CD4-positive, alpha-beta T cell (primary cell): ENCODE measurements around the gene RNF133. TPM values are rescaled to one million over a fixed set of nuclear protein-coding genes. Genes with fewer than 3 reads are reported as not detected.

Experiments used
- ATAC-seq: fragments of 200-7000 bp; cut with Tn5 transposase; one replicate; pipeline ENCODE4 v1.10.0; 2022; ENCODE audit warnings: mild to moderate bottlenecking; ENCODE audit not compliant: poor library complexity
- CTCF ChIA-PET: fragments of 350-600 bp; sonication (Branson Sonifier 250); formaldehyde crosslinking; loops from one replicate; lab custom pipeline; 2021; ENCODE audit warnings: antibody characterized with exemption, inconsistent platforms; lab: Charles Lee
- POLR2A ChIA-PET: fragments of 350-600 bp; sonication (Branson Sonifier 250); formaldehyde crosslinking; loops from one replicate; lab custom pipeline; 2021; ENCODE audit warnings: antibody characterized with exemption, inconsistent platforms; lab: Charles Lee
- DNase-seq, 14 experiments: peaks; one replicate each; pipeline ENCODE4 v3.0.0-alpha.2; 2013 to 2020; ENCODE audit warnings: mixed read lengths in 2 of 14
- H3K27ac ChIP-seq, 2 donors: one replicate each; pipeline versions ENCODE4 v1.5.1 to v1.7.0; 2013; ENCODE audit warnings: low read length in 2 of 2, low read depth in 1 of 2, mild to moderate bottlenecking in 1 of 2
- H3K27me3 ChIP-seq, 2 experiments: 1 replicate in 1 of 2; 2 replicates in 1 of 2; pipeline versions ENCODE4 v1.6.1 to v1.7.0; 2013; ENCODE audit warnings: low read length in 2 of 2, control low read depth in 1 of 2, mild to moderate bottlenecking in 1 of 2, moderate library complexity in 1 of 2; ENCODE audit not compliant: insufficient read depth in 2 of 2, control insufficient read depth in 1 of 2
- H3K36me3 ChIP-seq: one replicate; pipeline ENCODE4 v1.6.1; 2013; ENCODE audit warnings: low read length, control low read depth; ENCODE audit not compliant: insufficient read depth
- H3K4me1 ChIP-seq: one replicate; pipeline ENCODE4 v1.6.1; 2013; ENCODE audit warnings: low read length, control low read depth; ENCODE audit not compliant: insufficient read depth
- H3K4me3 ChIP-seq: one replicate; pipeline ENCODE4 v1.5.1; 2013; ENCODE audit warnings: mild to moderate bottlenecking, low read length, moderate library complexity
- H3K9me3 ChIP-seq, 2 experiments: 1 replicate in 1 of 2; 2 replicates in 1 of 2; pipeline versions ENCODE4 v1.6.1 to v1.7.0; 2013; ENCODE audit warnings: low read length in 2 of 2, mild to moderate bottlenecking in 2 of 2, control low read depth in 1 of 2, moderate library complexity in 1 of 2; ENCODE audit not compliant: control insufficient read depth in 1 of 2, insufficient read depth in 1 of 2
- H3K27ac Mint-ChIP-seq: one replicate; pipeline ENCODE4 v1.8.0; 2020; ENCODE audit warnings: mixed read lengths
- H3K27me3 Mint-ChIP-seq: one replicate; pipeline ENCODE4 v1.8.0; 2021; ENCODE audit warnings: mixed read lengths
- H3K36me3 Mint-ChIP-seq: one replicate; pipeline ENCODE4 v1.8.0; 2021; ENCODE audit warnings: low read depth, mixed read lengths
- H3K4me1 Mint-ChIP-seq: one replicate; pipeline ENCODE4 v1.8.0; 2021; ENCODE audit warnings: low read depth, mixed read lengths
- H3K4me3 Mint-ChIP-seq: one replicate; pipeline ENCODE4 v1.8.0; 2020; ENCODE audit warnings: mild to moderate bottlenecking, mixed read lengths
- H3K9me3 Mint-ChIP-seq: one replicate; pipeline ENCODE4 v1.8.0; 2020; ENCODE audit warnings: mixed read lengths
- intact Hi-C, 2 experiments: fragments of 100-400 bp; cut with DNase I in 1 of 2; cut with micrococcal nuclease in 1 of 2; formaldehyde crosslinking; loops; one replicate each; pipeline versions ENCODE4 v1.15.1 to v1.9.0; 2023 to 2025; cut with DNase I, micrococcal nuclease
- polyA plus RNA-seq, 2 donors: library from polyadenylated mRNA; unstranded; fragments of 120-200 nt; gene quantifications; one replicate each; pipeline ENCODE4 v1.2.1, GENCODE V29; 2013
- total RNA-seq, 174 experiments: library from RNA in 2 of 174; stranded (reverse) in 2 of 174; gene quantifications; one replicate each; pipeline ENCODE4 v1.2.3 and lab custom pipeline; 2021 to 2026
- TF ChIP-seq, protein P1 (sequence below): fragments of 200-600 bp; IDR thresholded peaks from one replicate; pipeline ENCODE4 v1.8.0; 2022; ENCODE audit warnings: antibody characterized with exemption, mild to moderate bottlenecking

The RNF133 gene, protein sequence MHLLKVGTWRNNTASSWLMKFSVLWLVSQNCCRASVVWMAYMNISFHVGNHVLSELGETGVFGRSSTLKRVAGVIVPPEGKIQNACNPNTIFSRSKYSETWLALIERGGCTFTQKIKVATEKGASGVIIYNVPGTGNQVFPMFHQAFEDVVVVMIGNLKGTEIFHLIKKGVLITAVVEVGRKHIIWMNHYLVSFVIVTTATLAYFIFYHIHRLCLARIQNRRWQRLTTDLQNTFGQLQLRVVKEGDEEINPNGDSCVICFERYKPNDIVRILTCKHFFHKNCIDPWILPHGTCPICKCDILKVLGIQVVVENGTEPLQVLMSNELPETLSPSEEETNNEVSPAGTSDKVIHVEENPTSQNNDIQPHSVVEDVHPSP
- total RNA-seq (not detected), total RNA-seq (lab: John Stamatoyannopoulos, UW) (0 to 0.25 (median 0) reads per million in 172 experiments)
- not detected for polyA plus RNA-seq (2013, experiment 1 of 2)
- polyA plus RNA-seq (2013, experiment 2 of 2), result not detected

DNA sequence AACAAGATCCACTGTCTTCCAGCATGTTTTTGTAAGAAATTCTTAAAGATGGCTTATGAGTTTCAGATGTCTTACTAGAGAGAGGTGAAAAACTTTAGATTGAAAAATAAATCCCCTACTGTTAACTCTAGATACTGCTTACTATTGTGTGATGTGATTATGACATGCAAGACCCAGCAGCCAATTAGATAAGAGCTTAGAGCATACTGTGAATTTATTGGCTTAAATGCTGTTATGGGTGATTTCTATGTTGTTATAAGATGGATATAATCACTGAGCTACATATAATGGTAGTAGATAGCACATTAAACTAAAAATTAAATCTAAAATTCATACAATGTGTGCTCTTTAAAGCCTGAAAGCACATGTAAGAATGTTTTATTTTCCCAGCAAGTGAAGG lies at the start of gene RNF133:
TSS of gene RNF133 (minus strand) at position 101 of the 400 bp plus-strand sequence. CDS start 199 bp downstream, outside the sequence.
- H3K27ac Mint-ChIP-seq, result no peak within 1 kb of the TSS
- no peak within 1 kb of the TSS for H3K4me3 Mint-ChIP-seq
- no peak within 1 kb of the TSS for H3K27ac ChIP-seq
- H3K36me3 ChIP-seq, result no peaks in the 10 kb centered on the region
- no peaks in the 10 kb centered on the region for H3K36me3 Mint-ChIP-seq
- ChIA-PET POLR2A (no interaction called here), CTCF (no interaction called here)
- H3K4me1 ChIP-seq, result no peaks in the 10 kb centered on the region
- no peaks in the 10 kb centered on the region for H3K9me3 ChIP-seq
- no peaks in the 10 kb centered on the region for H3K4me1 Mint-ChIP-seq
- TF ChIP-seq, protein P1, sequence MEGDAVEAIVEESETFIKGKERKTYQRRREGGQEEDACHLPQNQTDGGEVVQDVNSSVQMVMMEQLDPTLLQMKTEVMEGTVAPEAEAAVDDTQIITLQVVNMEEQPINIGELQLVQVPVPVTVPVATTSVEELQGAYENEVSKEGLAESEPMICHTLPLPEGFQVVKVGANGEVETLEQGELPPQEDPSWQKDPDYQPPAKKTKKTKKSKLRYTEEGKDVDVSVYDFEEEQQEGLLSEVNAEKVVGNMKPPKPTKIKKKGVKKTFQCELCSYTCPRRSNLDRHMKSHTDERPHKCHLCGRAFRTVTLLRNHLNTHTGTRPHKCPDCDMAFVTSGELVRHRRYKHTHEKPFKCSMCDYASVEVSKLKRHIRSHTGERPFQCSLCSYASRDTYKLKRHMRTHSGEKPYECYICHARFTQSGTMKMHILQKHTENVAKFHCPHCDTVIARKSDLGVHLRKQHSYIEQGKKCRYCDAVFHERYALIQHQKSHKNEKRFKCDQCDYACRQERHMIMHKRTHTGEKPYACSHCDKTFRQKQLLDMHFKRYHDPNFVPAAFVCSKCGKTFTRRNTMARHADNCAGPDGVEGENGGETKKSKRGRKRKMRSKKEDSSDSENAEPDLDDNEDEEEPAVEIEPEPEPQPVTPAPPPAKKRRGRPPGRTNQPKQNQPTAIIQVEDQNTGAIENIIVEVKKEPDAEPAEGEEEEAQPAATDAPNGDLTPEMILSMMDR, result no peak
- peaks cover 13% of the 10 kb centered on the region for H3K9me3 Mint-ChIP-seq
- H3K27me3 Mint-ChIP-seq, result no peaks in the 10 kb centered on the region
- no peaks in the 10 kb centered on the region for H3K27me3 ChIP-seq
- ATAC-seq (no peak), DNase-seq (no peak)
- intact Hi-C loops, result no loop called here
- H3K4me3 ChIP-seq, result no peak within 1 kb of the TSS

DNA sequence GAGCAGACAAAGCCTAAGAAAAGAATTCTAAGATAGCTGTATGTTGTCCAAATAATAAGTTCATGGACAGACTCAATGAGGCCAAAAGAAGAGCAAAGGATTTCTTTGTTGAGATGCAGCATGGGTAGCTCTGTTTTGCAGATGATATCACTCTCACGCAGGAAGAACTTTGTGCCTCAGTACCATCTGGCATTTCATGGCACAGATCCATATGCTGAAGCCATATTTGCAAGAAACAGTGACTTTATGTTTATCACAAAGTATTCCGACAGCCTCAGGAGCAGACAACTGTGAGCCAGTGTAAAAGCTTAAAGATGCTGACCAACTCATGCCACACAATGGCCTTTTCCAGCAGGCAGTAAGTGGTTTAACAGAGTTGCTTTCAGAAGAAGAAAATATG lies 49.3 kb upstream of the RNF133 start:
- no peak overlapping the region for H3K27ac ChIP-seq
- Mint-ChIP-seq H3K4me1 (no peaks in the 10 kb centered on the region), H3K4me3 (no peak overlapping the region), H3K27me3 (no peaks in the 10 kb centered on the region), H3K27ac (no peak overlapping the region), H3K36me3 (no peaks in the 10 kb centered on the region), H3K9me3 (peaks cover 7% of the 10 kb centered on the region)
- no peaks in the 10 kb centered on the region for H3K27me3 ChIP-seq
- ATAC-seq (no peak), DNase-seq (no peak)
- no peaks in the 10 kb centered on the region for H3K36me3 ChIP-seq
- no peak overlapping the region for H3K4me3 ChIP-seq
- TF ChIP-seq, protein P1, result no peak
- ChIA-PET POLR2A (no interaction called here), CTCF (no interaction called here)
- no peaks in the 10 kb centered on the region for H3K9me3 ChIP-seq
- no peaks in the 10 kb centered on the region for H3K4me1 ChIP-seq
- intact Hi-C loops, result no loop called here

DNA sequence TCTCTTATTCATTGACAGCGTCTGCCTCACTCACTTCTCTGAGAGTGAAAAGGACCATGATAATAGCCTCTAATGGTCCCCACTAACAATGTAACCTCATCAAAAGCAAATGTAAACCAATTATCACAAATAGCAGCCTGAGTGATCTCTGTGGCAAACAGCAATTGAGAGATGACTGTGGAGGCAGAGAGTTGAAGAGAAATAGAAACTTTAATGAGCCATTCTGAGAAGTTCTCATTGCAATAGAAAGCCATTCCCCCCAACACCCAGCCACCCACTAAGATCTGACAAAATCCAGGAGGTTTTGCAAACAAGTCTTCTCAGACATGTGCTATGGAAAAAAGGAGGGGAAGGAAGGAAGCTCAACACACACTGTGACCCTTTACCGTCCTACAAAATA lies 48.0 kb upstream of the RNF133 start:
- no peaks in the 10 kb centered on the region for H3K36me3 ChIP-seq
- no peak overlapping the region for H3K27ac ChIP-seq
- TF ChIP-seq, protein P1, result no peak
- H3K9me3 Mint-ChIP-seq, result peaks cover 7% of the 10 kb centered on the region
- no peaks in the 10 kb centered on the region for H3K9me3 ChIP-seq
- DNase-seq, result no peak
- ChIA-PET POLR2A (no interaction called here), CTCF (interaction anchor here (0.6 kb wide), 1 partner anchor 85 kb away, joined by 3 read pairs; no protein-coding TSS in a partner anchor)
- no peak overlapping the region for H3K4me3 ChIP-seq
- no peak overlapping the region for H3K4me3 Mint-ChIP-seq
- H3K4me1 ChIP-seq, result no peaks in the 10 kb centered on the region
- H3K36me3 Mint-ChIP-seq, result no peaks in the 10 kb centered on the region
- no peaks in the 10 kb centered on the region for H3K4me1 Mint-ChIP-seq
- ATAC-seq, result no peak
- no peaks in the 10 kb centered on the region for H3K27me3 Mint-ChIP-seq
- intact Hi-C loops, result no loop called here
- no peak overlapping the region for H3K27ac Mint-ChIP-seq
- H3K27me3 ChIP-seq, result no peaks in the 10 kb centered on the region
